ENCODE data around the gene ITPR1. TPM values are rescaled to one million over a fixed set of nuclear protein-coding genes. Genes with fewer than 3 reads are reported as not detected.

ITPR1 gene
- total and polyA plus RNA-seq, 2 experiments from 2014 or later, result 6.8 to 21.0 TPM

- DNase-seq (ENCODE audit: low spot score) (no peak), ATAC-seq (no peak)
- Histone ChIP-seq H3K9me2 (ENCODE audit: insufficient read depth) (no peaks in the 10 kb centered on the region), H2AFZ (no peak overlapping the region), H3K4me3 (no peak overlapping the region), H3K27ac (ENCODE audit: low read depth) (no peak overlapping the region), H3K36me3 (ENCODE audit: insufficient read depth) (no peaks in the 10 kb centered on the region), H3K4me1 (ENCODE audit: insufficient read depth) (no peaks in the 10 kb centered on the region), H3K4me2 (no peak overlapping the region), H3F3A (replicated peaks; ENCODE audit: low read depth) (no peaks in the 10 kb centered on the region), H4K20me1 (replicated peaks; ENCODE audit: insufficient read depth) (no peaks in the 10 kb centered on the region), H3K27me3 (ENCODE audit: insufficient read depth) (no peaks in the 10 kb centered on the region), H3K79me2 (replicated peaks; ENCODE audit: insufficient read depth) (no peaks in the 10 kb centered on the region)
- H3K4me3 Mint-ChIP-seq, result no peak overlapping the region
- peaks cover 4% of the 10 kb centered on the region for H3K27me3 Mint-ChIP-seq (ENCODE audit: insufficient read depth, low read depth, poor library complexity)
- peaks cover 10% of the 10 kb centered on the region for H3K4me1 Mint-ChIP-seq
- no peak overlapping the region for H3K27ac Mint-ChIP-seq
- no peaks in the 10 kb centered on the region for H3K9me3 Mint-ChIP-seq
- H3K36me3 Mint-ChIP-seq (ENCODE audit: low read depth), result no peaks in the 10 kb centered on the region
- no peak for TF ChIP-seq ZNF114 (CRISPR knock-in tag; IDR thresholded peaks at IDR 0.05)
- no peak for TF ChIP-seq EZH2 (IDR thresholded peaks at IDR 0.05; ENCODE audit: low read depth, unreplicated experiment)
- TF ChIP-seq CTCF (conservative IDR thresholded peaks at IDR 0.05; ENCODE audit: low read depth in 2 of 2), result no peak
- no peak for TF ChIP-seq REST (IDR thresholded peaks at IDR 0.05; ENCODE audit: unreplicated experiment)
- TF ChIP-seq POLR2AphosphoS5 (IDR thresholded peaks at IDR 0.05; ENCODE audit: low read depth), result no peak
- no peak for TF ChIP-seq JUNB (IDR thresholded peaks at IDR 0.05; ENCODE audit: unreplicated experiment)
Observed at GRCh38 chr3:4778119-4778518, 285.0 kb downstream of the ITPR1 start.

- Histone ChIP-seq H3K27ac (ENCODE audit: low read depth) (no peak overlapping the region), H3K4me1 (ENCODE audit: insufficient read depth) (no peaks in the 10 kb centered on the region), H3K4me2 (no peak overlapping the region), H3F3A (replicated peaks; ENCODE audit: low read depth) (no peaks in the 10 kb centered on the region), H3K36me3 (ENCODE audit: insufficient read depth) (no peaks in the 10 kb centered on the region), H3K4me3 (no peak overlapping the region), H3K79me2 (replicated peaks; ENCODE audit: insufficient read depth) (no peaks in the 10 kb centered on the region), H3K9me2 (ENCODE audit: insufficient read depth) (0 out of 2 replicates have a peak, but pooled peaks cover 3% of the 10 kb centered on the region), H2AFZ (no peak overlapping the region), H4K20me1 (replicated peaks; ENCODE audit: insufficient read depth) (no peaks in the 10 kb centered on the region), H3K27me3 (ENCODE audit: insufficient read depth) (no peaks in the 10 kb centered on the region)
- peaks cover 4% of the 10 kb centered on the region for H3K27me3 Mint-ChIP-seq (ENCODE audit: insufficient read depth, low read depth, poor library complexity)
- peaks cover 10% of the 10 kb centered on the region for H3K4me1 Mint-ChIP-seq
- DNase-seq (ENCODE audit: low spot score) (no peak), ATAC-seq (no peak)
- H3K27ac Mint-ChIP-seq, result no peak overlapping the region
- no peak overlapping the region for H3K4me3 Mint-ChIP-seq
- no peaks in the 10 kb centered on the region for H3K9me3 Mint-ChIP-seq
- H3K36me3 Mint-ChIP-seq (ENCODE audit: low read depth), result peaks cover 1% of the 10 kb centered on the region; the same call in 1 of the 3 replicates
- no peak for TF ChIP-seq ETS1 (IDR thresholded peaks at IDR 0.05)
- TF ChIP-seq CREB1 (CRISPR knock-in tag; IDR thresholded peaks at IDR 0.05; ENCODE audit: low read depth), result no peak
- no peak for TF ChIP-seq POLR2AphosphoS5 (IDR thresholded peaks at IDR 0.05; ENCODE audit: low read depth)
- TF ChIP-seq EZH2phosphoT487 (IDR thresholded peaks at IDR 0.05; ENCODE audit: unreplicated experiment), result no peak
- no peak for TF ChIP-seq JUNB (IDR thresholded peaks at IDR 0.05; ENCODE audit: unreplicated experiment)
- no peak for TF ChIP-seq ZNF114 (CRISPR knock-in tag; IDR thresholded peaks at IDR 0.05)
Observed at GRCh38 chr3:4778740-4779139, 285.6 kb downstream of the ITPR1 start.

Measured in GM23338 (cell line).